GM18507 (cell line): ENCODE results near the gene PATL1.
"Not testable (repeated sequence)": the region's sequence is repeated elsewhere in the genome, so short reads cannot be mapped to it uniquely, and the experiment has no call there.

Experiments
- DNase-seq: peaks from one replicate; pipeline ENCODE4 v3.0.0; 2011; ENCODE audit warnings: low read depth; ENCODE audit not compliant: insufficient read length; ENCODE audit errors: extremely low spot score
- FAIRE-seq: peaks from 2 replicates; lab custom pipeline; 2011; peaks lifted over from hg19 to GRCh38; lab: Jason Lieb, UNC

PATL1 gene

GRCh38 chr11:59678118-59678812 is 9.4 kb upstream of the PATL1 start:
- FAIRE-seq, result no peak

GRCh38 chr11:59676205-59676604 is 7.4 kb upstream of the PATL1 start:
- FAIRE-seq (no peak), DNase-seq (no peak)

More at GRCh38 chr11:59678118-59678812, 9.4 kb upstream of the PATL1 start:
- DNase-seq, result no peak

- FAIRE-seq (no peak), DNase-seq (no peak)
These were observed 5.5 kb upstream of the PATL1 start for GRCh38 chr11:59674291-59674690.

GRCh38 chr11:59673291-59673690 is 4.5 kb upstream of the PATL1 start:
- DNase-seq, result no peak
- no peak for FAIRE-seq

- FAIRE-seq (no peak), DNase-seq (no peak)
These were observed 2.6 kb upstream of the PATL1 start for GRCh38 chr11:59671471-59671870.

GRCh38 chr11:59669611-59670009 is 773 bp upstream of the PATL1 start:
- DNase-seq (no peak), FAIRE-seq (no peak)

GRCh38 chr11:59668188-59668949 is 468 bp downstream of the PATL1 start:
- FAIRE-seq (no peak), DNase-seq (peak; percentile 18)

GRCh38 chr11:59667812-59668187 is 1.0 kb downstream of the PATL1 start:
- FAIRE-seq, result no peak
- no peak for DNase-seq

- no peak for FAIRE-seq
- DNase-seq, result no peak
These were observed 1.9 kb downstream of the PATL1 start for GRCh38 chr11:59666969-59667368.

- FAIRE-seq, result no peak
- DNase-seq, result no peak
These were observed 8.2 kb downstream of the PATL1 start for GRCh38 chr11:59660621-59661020.

GRCh38 chr11:59659981-59660380 is 8.9 kb downstream of the PATL1 start:
- FAIRE-seq, result no peak
- no peak for DNase-seq

- FAIRE-seq (no peak), DNase-seq (no peak)
These were observed 10.8 kb downstream of the PATL1 start for GRCh38 chr11:59658036-59658435.

- no peak for DNase-seq
- no peak for FAIRE-seq
These were observed 13.9 kb downstream of the PATL1 start for GRCh38 chr11:59654893-59655292.

GRCh38 chr11:59647245-59647980 is 21.4 kb downstream of the PATL1 start:
- DNase-seq (no peak), FAIRE-seq (no peak)

GRCh38 chr11:59644528-59644927 is 24.3 kb downstream of the PATL1 start:
- FAIRE-seq, result no peak
- no peak for DNase-seq

GRCh38 chr11:59643390-59643789 is 25.4 kb downstream of the PATL1 start:
- no peak for FAIRE-seq
- no peak for DNase-seq

GRCh38 chr11:59641156-59641555 is 27.7 kb downstream of the PATL1 start:
- FAIRE-seq, result no peak
- DNase-seq, result no peak

- FAIRE-seq (no peak), DNase-seq (no peak)
These were observed 38.3 kb downstream of the PATL1 start for GRCh38 chr11:59630493-59630892.

- FAIRE-seq, result no peak
These were observed 38.8 kb downstream of the PATL1 start for GRCh38 chr11:59629996-59630395.

GRCh38 chr11:59626969-59627368 is 41.9 kb downstream of the PATL1 start:
- FAIRE-seq, result not testable (repeated sequence)

More at GRCh38 chr11:59629996-59630395, 38.8 kb downstream of the PATL1 start:
- no peak for DNase-seq

More at GRCh38 chr11:59626969-59627368, 41.9 kb downstream of the PATL1 start:
- DNase-seq, result not testable (repeated sequence)
